Measurements from ENCODE around the gene ANP32A. TPM values are rescaled to one million over a fixed set of nuclear protein-coding genes. Genes with fewer than 3 reads are reported as not detected.

The ANP32A gene
- total RNA-seq, 1 donor: 38.5 TPM

- DNase-seq (ENCODE audit: low read depth in 2 of 3, low spot score in 2 of 3): no peak
These were observed 19.8 kb downstream of the ANP32A start for GRCh38 chr15:68800875-68801274.

GRCh38 chr15:68798346-68799094 is 22.2 kb downstream of the ANP32A start:
- DNase-seq (ENCODE audit: low read depth in 2 of 3, low spot score in 2 of 3): peak in 1 of 3 donors; percentile 33

- peak in 1 of 3 donors; percentile 38 for DNase-seq (ENCODE audit: low read depth in 2 of 3, low spot score in 2 of 3)
These were observed 22.9 kb downstream of the ANP32A start for GRCh38 chr15:68797599-68798345.

GRCh38 chr15:68797191-68797590 is 23.5 kb downstream of the ANP32A start:
- no peak for DNase-seq (ENCODE audit: low read depth in 2 of 3, low spot score in 2 of 3)

- DNase-seq (ENCODE audit: low read depth in 2 of 3, low spot score in 2 of 3): no peak
These were observed 24.1 kb downstream of the ANP32A start for GRCh38 chr15:68796576-68796975.

- DNase-seq (ENCODE audit: low read depth in 2 of 3, low spot score in 2 of 3): peak in 2 of 3 donors; percentile 64 to 85
These were observed 25.3 kb downstream of the ANP32A start for GRCh38 chr15:68795298-68795848.

- DNase-seq (ENCODE audit: low read depth in 2 of 3, low spot score in 2 of 3): peak in 1 of 3 donors; percentile 24
These were observed 25.8 kb downstream of the ANP32A start for GRCh38 chr15:68794863-68795262.

GRCh38 chr15:68794307-68794706 is 26.4 kb downstream of the ANP32A start:
- DNase-seq (ENCODE audit: low read depth in 2 of 3, low spot score in 2 of 3): no peak

GRCh38 chr15:68793776-68794175 is 26.9 kb downstream of the ANP32A start:
- DNase-seq (ENCODE audit: low read depth in 2 of 3, low spot score in 2 of 3): no peak

GRCh38 chr15:68792901-68793766 is 27.6 kb downstream of the ANP32A start:
- DNase-seq (ENCODE audit: low read depth in 2 of 3, low spot score in 2 of 3): no peak

- DNase-seq (ENCODE audit: low read depth in 2 of 3, low spot score in 2 of 3): peak in 2 of 3 donors; percentile 79 to 82
These were observed 29.0 kb downstream of the ANP32A start for GRCh38 chr15:68791431-68792283.

- no peak for DNase-seq (ENCODE audit: low read depth in 2 of 3, low spot score in 2 of 3)
These were observed 29.8 kb downstream of the ANP32A start for GRCh38 chr15:68790910-68791309.

GRCh38 chr15:68790242-68790575 is 30.5 kb downstream of the ANP32A start:
- no peak for DNase-seq (ENCODE audit: low read depth in 2 of 3, low spot score in 2 of 3)

GRCh38 chr15:68789534-68790241 is 31.0 kb downstream of the ANP32A start:
- DNase-seq (ENCODE audit: low read depth in 2 of 3, low spot score in 2 of 3): no peak

- no peak for DNase-seq (ENCODE audit: low read depth in 2 of 3, low spot score in 2 of 3)
These were observed 31.6 kb downstream of the ANP32A start for GRCh38 chr15:68789091-68789490.

GRCh38 chr15:68788264-68788624 is 32.5 kb downstream of the ANP32A start:
- no peak for DNase-seq (ENCODE audit: low read depth in 2 of 3, low spot score in 2 of 3)

GRCh38 chr15:68787609-68788263 is 33.0 kb downstream of the ANP32A start:
- peak in 2 of 3 donors; percentile 55 to 84 for DNase-seq (ENCODE audit: low read depth in 2 of 3, low spot score in 2 of 3)

GRCh38 chr15:68786753-68787152 is 33.9 kb downstream of the ANP32A start:
- no peak for DNase-seq (ENCODE audit: low read depth in 2 of 3, low spot score in 2 of 3)

- peak in 2 of 3 donors; percentile 33 to 43 for DNase-seq (ENCODE audit: low read depth in 2 of 3, low spot score in 2 of 3)
These were observed 35.2 kb downstream of the ANP32A start for GRCh38 chr15:68785541-68785940.

All from hematopoietic multipotent progenitor cell (in vitro differentiated cells).